ENCODE measurements around the gene FBXL16.

Gene FBXL16

GRCh38 chr16:734981-735881, 29.6 kb upstream of the FBXL16 start:
- DNase-seq, result no peak

DNA sequence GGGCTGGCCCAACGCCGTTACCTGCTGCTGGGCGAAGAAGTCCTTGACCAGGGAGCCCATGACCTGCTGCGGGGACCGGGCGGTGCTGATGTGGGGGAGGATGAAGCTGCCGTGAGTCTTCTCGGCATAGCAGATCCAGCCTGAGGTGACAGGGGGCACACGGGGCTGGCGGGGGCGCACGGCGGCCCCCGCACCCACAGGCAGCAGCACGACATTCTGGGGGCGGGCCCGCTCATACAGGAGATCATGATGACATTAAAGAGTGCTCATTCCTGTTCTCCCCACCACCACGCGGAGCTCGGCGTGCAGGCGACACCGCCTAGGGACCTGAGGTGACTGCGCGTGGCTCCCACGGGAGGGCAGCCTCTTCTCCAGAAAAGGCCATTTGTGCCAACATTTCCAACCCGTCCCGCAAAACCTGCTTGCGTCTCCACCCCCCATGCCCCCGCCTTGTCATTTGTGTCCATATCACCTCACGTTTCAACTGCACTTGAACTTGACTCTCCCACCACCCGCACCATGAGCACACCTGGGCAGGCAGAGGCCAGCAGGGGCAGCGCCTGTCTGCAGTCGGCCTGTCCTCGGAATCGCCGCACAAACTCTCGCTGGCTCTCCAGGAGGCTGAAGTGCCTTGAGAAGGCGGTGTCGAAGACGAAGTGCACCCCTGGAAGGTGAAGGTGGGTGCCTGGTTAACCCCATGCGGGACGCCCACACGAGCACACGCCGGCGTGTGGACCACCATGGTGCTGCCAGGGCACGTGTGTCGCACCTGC, 28.8 kb upstream of the FBXL16 start:
- no peak for DNase-seq

DNA sequence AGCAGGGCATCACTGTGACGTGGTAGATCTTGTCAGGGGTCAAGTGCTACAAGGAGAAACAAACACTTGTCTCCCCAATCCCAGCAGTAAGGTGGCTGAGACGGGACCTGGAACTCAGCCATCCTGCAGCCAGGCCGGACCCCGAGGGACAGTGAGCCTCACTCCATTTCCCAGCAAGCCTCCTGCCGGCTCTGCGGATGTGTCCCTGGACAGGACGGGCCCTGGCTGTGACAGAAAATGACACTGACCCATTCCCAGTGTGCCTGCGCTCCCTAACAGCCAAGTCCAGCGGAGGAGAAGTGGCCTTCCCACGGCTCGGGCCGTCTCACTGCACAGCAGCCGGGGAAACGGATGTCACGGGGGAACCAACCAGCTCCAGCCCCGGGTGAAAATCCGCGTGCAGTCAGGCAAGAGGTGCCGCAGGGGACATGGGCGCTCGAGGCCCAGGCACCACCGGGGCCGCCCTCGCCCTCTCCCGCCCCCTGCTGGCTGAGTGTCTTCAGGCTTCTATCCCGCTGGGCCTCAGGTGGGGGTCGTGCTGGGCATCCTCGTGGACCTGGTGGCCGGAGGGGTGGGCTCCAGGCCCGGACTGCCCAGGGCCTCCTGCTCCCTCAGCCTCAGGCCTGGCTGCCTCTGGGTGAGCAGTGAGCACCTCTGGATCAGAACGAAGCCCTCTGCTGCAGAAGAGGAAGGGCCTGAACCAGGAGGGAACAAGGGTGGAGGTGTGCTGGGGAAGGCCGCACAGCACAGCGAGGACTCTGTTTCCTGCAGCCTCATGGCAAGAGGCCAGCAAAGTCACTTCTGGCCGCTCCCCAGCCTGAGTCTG, 28.0 kb upstream of the FBXL16 start:
- DNase-seq, result no peak

- DNase-seq, result no peak
Measured at GRCh38 chr16:732936-733335, 27.3 kb upstream of the FBXL16 start.

- no peak for DNase-seq
Measured at GRCh38 chr16:732332-732731, 26.7 kb upstream of the FBXL16 start.

GRCh38 chr16:730666-731509, 25.3 kb upstream of the FBXL16 start:
- DNase-seq, result no peak

DNA sequence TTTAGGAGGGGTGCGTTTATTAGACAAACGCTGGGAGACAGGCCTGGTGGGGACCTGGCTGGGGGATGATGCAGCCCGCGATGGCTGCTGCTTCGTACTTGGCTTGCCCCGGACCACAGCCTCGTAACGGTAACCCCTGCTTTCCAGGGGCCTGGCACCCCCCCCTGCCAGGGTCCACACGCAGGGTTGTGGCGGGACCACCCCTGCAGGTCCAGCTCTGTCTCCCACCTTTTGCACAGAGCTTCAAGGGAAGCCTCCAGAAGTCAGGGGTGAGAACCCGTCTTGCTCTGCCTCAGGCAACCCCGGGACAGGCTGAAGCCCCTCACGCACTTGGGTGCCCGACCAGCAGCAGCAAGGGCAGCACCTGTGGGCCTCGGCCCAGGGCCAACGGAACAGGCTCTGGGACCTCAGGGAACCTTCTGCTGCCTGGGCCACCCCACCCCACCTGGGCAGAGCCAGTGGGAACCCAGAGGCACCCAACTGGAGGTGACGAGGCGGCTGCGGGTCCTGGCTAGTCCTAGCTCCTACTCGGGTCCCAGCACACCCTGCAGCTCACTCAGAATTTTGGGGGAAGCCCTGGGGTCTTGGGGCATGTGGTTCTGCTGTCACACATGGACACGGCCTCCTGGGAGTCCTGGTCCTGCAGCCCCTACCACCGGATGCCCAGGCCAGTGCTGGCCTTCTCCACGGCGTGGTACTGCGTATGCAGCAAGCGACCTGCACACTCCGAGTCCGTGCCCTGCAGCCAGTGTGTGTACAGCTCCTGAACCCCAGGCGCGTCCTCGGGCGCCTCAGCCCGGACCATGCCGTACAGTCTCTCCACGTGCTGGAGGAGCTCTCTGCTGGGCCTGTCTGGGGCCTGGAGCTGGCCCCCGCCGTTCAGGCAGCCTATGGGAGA, 24.4 kb upstream of the FBXL16 start:
- no peak for DNase-seq

- no peak for DNase-seq
Measured at GRCh38 chr16:728890-729744, 23.5 kb upstream of the FBXL16 start.

DNA sequence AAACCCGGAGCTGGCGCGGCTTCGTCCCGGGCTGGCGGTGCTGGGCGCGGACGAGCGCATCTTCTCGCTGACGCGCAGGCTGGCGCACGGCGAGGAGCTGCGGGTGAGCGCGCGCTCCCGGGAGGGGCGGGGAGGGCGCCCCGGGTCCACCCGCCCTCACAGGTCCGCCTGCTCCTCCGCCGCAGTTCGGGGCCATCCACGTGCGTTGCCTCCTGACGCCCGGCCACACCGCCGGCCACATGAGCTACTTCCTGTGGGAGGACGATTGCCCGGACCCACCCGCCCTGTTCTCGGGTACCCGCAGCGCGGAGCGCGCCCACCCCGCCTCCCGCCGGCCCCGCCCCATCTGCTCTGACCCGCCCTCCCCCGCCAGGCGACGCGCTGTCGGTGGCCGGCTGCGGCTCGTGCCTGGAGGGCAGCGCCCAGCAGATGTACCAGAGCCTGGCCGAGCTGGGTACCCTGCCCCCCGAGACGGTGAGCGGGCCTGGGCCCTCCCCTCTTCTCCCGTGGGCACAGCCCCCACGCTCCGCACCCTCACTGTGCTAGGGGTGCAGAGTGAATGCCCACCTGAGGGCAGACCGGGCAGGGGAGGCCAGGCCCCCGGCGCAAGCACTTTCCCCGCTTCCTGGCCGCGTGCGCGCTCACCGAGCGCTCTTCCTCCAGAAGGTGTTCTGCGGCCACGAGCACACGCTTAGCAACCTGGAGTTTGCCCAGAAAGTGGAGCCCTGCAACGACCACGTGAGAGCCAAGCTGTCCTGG, 22.7 kb upstream of the FBXL16 start:
- DNase-seq, result peak; percentile 63

GRCh38 chr16:727291-727977, 21.8 kb upstream of the FBXL16 start:
- peak; percentile 49 for DNase-seq

DNA sequence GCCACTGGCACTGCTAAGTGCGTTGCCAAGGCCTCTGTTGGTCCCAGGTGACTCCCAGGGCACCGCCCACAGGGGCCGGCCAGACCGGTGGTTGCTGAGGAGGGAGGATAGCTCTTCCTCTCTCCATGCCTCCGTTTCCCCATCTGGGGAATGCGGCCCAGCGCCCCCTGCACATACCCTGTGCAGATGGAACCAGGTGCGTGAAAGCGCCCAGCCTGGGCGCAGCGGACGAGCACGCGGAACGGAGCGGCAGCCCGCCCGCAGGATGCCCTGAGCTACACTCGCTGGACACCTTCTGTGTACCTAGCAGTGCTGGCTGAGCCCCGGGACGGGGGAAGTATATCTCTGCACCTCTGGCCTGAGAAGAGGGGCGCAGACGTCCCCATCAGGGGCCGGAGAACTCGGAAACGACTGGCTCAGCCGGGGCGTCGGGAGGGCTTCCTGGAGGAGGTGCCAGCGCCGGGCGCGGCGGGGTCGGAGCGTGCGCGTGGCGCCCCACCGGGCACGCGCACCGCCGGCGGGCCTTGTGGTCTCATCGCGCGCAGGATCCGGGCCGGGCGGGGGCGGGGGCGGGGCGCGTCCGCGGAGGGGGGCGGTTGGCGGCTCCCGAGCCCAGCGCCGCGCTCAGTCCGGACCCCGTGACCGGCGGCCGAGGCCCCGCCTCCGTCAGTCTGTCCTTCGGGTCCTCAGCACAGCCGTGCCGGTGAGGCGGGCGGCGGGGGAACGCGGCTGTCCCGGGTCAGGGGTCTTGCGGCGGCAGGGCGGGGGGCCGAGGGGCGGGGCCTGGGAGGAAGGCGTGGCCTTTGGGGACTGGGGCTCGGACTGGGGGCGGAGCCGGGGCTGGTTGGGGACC, 21.1 kb upstream of the FBXL16 start, which contains the start of the genes CCDC78 and HAGHL:
Gene CCDC78, minus strand, starts transcription at position 6 of the 853 bp plus-strand sequence. CDS start 76 bp downstream, outside the sequence.
Gene HAGHL, plus strand, starts transcription at position 669 of the 853 bp plus-strand sequence. CDS start 404 bp downstream, outside the sequence.
- DNase-seq, result peak; percentile 67

- no peak for DNase-seq
Measured at GRCh38 chr16:726188-726437, 20.5 kb upstream of the FBXL16 start.

DNA sequence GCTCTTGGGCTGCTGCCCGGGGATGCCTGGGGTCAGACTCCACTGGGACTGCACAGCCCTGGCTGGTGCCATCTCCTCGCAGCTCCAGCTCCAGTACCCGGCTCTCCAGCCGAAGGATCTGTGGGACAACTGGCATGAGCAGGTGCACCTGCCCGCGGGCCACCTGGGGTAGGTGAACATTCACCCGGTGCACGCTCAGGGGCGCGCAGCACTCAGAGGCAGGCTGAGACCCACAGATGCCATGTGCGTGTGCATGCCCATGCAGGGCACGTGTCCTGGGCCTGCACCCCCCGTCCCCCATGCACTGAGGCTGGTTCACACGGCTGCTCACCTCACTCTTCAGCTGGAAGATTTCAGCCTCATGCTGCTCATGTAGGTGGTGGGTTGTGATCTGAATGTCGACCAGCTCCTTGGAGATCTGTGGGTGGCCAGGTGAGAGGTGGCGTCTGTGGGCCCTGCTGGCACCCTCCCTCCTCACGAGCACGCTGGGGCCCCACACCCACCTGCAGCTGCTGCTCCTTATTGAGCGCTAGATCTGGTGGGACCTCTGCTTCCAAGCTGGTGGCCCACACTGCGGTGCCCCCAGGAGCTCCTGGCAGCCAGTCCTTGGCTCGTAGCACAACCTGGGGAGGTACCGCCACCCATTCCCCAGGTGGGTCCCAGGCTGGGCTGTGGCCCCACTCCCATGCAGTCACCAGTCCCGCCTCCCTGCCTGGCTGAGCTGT, 20.0 kb upstream of the FBXL16 start:
- no peak for DNase-seq

DNA sequence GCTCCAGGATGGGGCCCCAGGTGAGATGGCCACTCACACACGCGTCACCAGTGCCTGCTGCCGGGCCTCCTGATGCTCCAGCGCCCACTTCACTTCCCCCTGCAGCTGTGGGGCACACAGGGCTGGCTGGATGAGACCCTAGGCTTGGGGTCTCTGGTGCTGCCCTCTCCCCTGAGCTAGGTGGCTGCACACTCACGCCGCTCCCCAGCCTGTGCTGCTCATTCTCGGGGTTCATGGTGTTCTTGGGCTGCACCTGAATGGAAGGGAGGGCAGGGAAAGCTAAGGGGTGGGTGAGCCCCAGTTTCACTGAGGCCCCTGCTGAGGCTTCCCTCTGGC, 19.4 kb upstream of the FBXL16 start:
- no peak for DNase-seq

GRCh38 chr16:724188-725040, 18.8 kb upstream of the FBXL16 start:
- no peak for DNase-seq

- DNase-seq, result no peak
Measured at GRCh38 chr16:723695-724094, 18.1 kb upstream of the FBXL16 start.

All from activated CD4-positive, CD25-positive, alpha-beta regulatory T cell treated with anti-CD3 and anti-CD28 coated beads, Interleukin-2, amount 50 U/mL, for 72 hours (primary cell).